ENCODE measurements around the gene KIF25. TPM values are rescaled to one million over a fixed set of nuclear protein-coding genes. Genes with fewer than 3 reads are reported as not detected.
A peak's percentile ranks its signal among the peaks of the same experiment; 100 is the strongest.
"Not testable (repeated sequence)": the region's sequence is repeated elsewhere in the genome, so short reads cannot be mapped to it uniquely, and the experiment has no call there.

KIF25 gene
- total RNA-seq, 1 donor from 2014 or later = not detected

DNA sequence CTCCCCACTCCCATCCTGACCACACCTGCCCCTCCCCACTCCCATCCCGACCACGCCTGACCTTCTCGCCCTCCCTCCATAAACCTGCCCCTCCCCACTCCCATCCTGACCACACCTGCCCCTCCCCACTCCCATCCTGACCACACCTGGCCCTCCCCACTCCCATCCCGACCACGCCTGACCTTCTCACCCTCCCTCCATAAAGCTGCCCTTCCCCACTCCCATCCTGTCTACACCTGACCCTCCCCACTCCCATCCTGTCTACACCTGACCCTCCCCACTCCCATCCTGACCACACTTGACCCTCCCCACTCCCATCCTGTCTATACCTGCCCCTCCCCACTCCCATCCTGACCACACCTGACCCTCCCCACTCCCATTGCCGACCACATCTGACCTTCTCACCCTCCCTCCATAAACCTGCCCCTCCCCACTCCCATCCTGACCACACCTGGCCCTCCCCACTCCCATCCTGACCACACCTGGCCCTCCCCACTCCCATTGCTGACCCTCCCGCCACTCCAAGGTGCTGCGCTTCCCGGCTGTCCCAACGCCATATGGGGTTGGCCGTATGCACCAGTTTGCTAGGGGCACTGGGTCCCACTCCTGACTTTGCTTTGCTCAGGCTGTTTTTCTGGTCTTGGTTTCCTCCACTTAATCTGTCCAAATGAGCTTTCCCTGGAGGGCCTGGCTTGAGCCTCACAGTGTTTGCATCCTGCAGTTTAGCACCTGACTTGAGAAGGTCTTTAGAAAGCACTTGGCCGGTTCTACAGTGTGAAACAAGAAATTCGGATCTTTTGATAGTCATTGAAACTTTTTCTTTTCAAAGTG lies 2.9 kb downstream of the KIF25 start:
- TF ChIP-seq POLR2AphosphoS5 (IDR thresholded peaks at IDR 0.05; ENCODE audit: insufficient read depth in 1 of 2, low read depth in 1 of 2) = no peak
- TF ChIP-seq POLR2A (IDR thresholded peaks at IDR 0.05) = no peak
- TF ChIP-seq, protein P1, sequence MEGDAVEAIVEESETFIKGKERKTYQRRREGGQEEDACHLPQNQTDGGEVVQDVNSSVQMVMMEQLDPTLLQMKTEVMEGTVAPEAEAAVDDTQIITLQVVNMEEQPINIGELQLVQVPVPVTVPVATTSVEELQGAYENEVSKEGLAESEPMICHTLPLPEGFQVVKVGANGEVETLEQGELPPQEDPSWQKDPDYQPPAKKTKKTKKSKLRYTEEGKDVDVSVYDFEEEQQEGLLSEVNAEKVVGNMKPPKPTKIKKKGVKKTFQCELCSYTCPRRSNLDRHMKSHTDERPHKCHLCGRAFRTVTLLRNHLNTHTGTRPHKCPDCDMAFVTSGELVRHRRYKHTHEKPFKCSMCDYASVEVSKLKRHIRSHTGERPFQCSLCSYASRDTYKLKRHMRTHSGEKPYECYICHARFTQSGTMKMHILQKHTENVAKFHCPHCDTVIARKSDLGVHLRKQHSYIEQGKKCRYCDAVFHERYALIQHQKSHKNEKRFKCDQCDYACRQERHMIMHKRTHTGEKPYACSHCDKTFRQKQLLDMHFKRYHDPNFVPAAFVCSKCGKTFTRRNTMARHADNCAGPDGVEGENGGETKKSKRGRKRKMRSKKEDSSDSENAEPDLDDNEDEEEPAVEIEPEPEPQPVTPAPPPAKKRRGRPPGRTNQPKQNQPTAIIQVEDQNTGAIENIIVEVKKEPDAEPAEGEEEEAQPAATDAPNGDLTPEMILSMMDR (IDR thresholded peaks at IDR 0.05) = no peak
- Histone ChIP-seq H3K4me3 (no peak overlapping the region), H3K36me3 (no peaks in the 10 kb centered on the region), H3K27me3 (no peaks in the 10 kb centered on the region), H3K4me1 (no peaks in the 10 kb centered on the region), H3K27ac (no peak overlapping the region), H3K9me3 (no peaks in the 10 kb centered on the region)
- DNase-seq (ENCODE audit: extremely low spot score in 2 of 2) = peak in 1 of 2 donors; percentile 44
- intact Hi-C loops (cut with DNase I) = no loop called here

DNA sequence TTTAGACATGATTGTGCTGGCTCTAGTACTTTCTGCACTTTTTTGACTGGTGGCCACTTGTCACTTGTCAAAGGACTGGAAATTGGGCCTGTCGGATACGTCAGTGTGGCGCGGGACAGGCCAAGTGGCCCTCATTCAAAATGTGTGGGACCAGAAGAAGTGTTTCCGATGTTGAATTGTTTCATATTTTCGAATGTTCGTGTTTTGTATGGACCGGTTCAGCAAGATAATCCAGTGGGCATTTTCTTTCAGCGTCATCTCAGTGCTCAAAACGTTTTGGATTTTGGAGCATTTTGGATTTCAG lies 3.5 kb downstream of the KIF25 start:
- Histone ChIP-seq H3K27ac (no peak overlapping the region), H3K4me1 (no peaks in the 10 kb centered on the region), H3K36me3 (no peaks in the 10 kb centered on the region), H3K9me3 (no peaks in the 10 kb centered on the region), H3K4me3 (no peak overlapping the region), H3K27me3 (no peaks in the 10 kb centered on the region)
- TF ChIP-seq, protein P1 (IDR thresholded peaks at IDR 0.05) = no peak
- TF ChIP-seq POLR2AphosphoS5 (IDR thresholded peaks at IDR 0.05; ENCODE audit: insufficient read depth in 1 of 2, low read depth in 1 of 2) = no peak
- no peak for TF ChIP-seq POLR2A (IDR thresholded peaks at IDR 0.05)
- intact Hi-C loops (cut with DNase I) = no loop called here
- DNase-seq (ENCODE audit: extremely low spot score in 2 of 2) = no peak

DNA sequence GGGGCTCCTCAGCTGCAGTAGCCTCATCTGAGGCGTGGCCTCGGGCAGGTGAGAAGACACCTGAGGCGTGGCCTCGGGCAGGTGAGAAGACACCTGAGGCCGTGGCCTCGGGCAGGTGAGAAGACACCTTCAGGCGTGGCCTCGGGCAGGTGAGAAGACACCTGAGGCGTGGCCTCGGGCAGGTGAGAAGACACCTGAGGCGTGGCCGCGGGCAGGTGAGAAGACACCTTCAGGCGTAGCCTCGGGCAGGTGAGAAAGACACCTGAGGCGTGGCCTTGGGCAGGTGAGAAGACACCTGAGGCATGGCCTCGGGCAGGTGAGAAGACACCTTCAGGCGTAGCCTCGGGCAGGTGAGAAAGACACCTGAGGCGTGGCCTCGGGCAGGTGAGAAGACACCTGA lies 4.0 kb downstream of the KIF25 start:
- H3K4me1 ChIP-seq; H3K27ac ChIP-seq; H3K9me3 ChIP-seq; H3K27me3 ChIP-seq; DNase-seq (ENCODE audit: extremely low spot score in 2 of 2); H3K4me3 ChIP-seq; intact Hi-C loops (cut with DNase I); H3K36me3 ChIP-seq: not testable (repeated sequence)

DNA sequence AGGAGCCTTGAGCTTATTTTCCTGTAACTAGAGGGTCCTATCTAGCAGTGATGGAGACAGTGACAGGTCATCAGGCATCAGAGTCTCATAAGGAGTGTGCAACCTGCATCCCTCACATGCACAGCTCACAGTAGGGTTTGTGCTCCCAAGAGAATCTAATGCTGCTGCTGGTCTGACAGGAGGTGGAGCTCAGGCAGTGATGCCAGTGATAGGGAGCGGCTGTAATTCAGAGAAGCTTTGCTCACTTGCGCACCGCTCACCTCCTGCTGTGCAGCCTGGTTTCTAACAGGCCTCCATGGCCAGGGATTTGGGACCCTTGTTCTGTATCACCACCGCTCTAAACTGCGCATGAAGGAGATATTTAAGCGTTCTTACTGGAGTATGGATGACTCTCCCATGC lies 5.3 kb downstream of the KIF25 start:
- Histone ChIP-seq H3K9me3 (no peaks in the 10 kb centered on the region), H3K4me3 (no peak overlapping the region), H3K27ac (no peak overlapping the region), H3K27me3 (no peaks in the 10 kb centered on the region), H3K36me3 (no peaks in the 10 kb centered on the region), H3K4me1 (peaks cover 6% of the 10 kb centered on the region)
- peak in 1 of 2 donors; percentile 74 for DNase-seq (ENCODE audit: extremely low spot score in 2 of 2)
- TF ChIP-seq, protein P1 (IDR thresholded peaks at IDR 0.05) = no peak
- no peak for TF ChIP-seq POLR2AphosphoS5 (IDR thresholded peaks at IDR 0.05; ENCODE audit: insufficient read depth in 1 of 2, low read depth in 1 of 2)
- no peak for TF ChIP-seq POLR2A (IDR thresholded peaks at IDR 0.05)
- intact Hi-C loops (cut with DNase I) = no loop called here

DNA sequence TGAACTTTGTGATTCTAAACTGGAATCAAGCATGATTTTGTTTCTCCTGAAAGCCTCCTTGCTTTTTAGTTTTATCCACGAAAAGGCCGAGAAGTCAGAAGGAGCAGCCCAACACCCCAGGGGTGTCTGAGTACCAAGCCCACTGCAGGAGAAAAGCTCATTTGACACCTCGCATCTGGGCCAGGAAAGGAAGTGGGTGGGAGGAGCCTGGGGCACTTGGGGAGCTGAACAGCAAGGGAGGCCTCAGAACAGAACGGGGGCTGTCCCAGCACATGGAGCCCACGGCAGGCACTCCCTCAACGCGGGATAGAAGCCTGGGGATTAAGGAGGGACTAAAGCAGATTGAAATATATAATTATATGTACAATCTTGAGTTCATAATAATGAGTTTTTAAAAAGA lies 6.6 kb downstream of the KIF25 start:
- intact Hi-C loops (cut with DNase I) = no loop called here
- DNase-seq (ENCODE audit: extremely low spot score in 2 of 2) = peak in 1 of 2 donors; percentile 11
- TF ChIP-seq POLR2AphosphoS5 (IDR thresholded peaks at IDR 0.05; ENCODE audit: insufficient read depth in 1 of 2, low read depth in 1 of 2) = no peak
- no peak for TF ChIP-seq POLR2A (IDR thresholded peaks at IDR 0.05)
- TF ChIP-seq, protein P1 (IDR thresholded peaks at IDR 0.05) = no peak

More for the DNA sequence above, 6.6 kb downstream of the KIF25 start:
- Histone ChIP-seq H3K4me1 (peaks cover 6% of the 10 kb centered on the region), H3K36me3 (no peaks in the 10 kb centered on the region), H3K9me3 (no peaks in the 10 kb centered on the region), H3K27me3 (no peaks in the 10 kb centered on the region), H3K4me3 (no peak overlapping the region), H3K27ac (no peak overlapping the region)

All from vagina (tissue), 2 donors.